Measurements from ENCODE around the gene FBXO10.
"Not testable (repeated sequence)": the region's sequence is repeated elsewhere in the genome, so short reads cannot be mapped to it uniquely, and the experiment has no call there.

FBXO10 gene, protein sequence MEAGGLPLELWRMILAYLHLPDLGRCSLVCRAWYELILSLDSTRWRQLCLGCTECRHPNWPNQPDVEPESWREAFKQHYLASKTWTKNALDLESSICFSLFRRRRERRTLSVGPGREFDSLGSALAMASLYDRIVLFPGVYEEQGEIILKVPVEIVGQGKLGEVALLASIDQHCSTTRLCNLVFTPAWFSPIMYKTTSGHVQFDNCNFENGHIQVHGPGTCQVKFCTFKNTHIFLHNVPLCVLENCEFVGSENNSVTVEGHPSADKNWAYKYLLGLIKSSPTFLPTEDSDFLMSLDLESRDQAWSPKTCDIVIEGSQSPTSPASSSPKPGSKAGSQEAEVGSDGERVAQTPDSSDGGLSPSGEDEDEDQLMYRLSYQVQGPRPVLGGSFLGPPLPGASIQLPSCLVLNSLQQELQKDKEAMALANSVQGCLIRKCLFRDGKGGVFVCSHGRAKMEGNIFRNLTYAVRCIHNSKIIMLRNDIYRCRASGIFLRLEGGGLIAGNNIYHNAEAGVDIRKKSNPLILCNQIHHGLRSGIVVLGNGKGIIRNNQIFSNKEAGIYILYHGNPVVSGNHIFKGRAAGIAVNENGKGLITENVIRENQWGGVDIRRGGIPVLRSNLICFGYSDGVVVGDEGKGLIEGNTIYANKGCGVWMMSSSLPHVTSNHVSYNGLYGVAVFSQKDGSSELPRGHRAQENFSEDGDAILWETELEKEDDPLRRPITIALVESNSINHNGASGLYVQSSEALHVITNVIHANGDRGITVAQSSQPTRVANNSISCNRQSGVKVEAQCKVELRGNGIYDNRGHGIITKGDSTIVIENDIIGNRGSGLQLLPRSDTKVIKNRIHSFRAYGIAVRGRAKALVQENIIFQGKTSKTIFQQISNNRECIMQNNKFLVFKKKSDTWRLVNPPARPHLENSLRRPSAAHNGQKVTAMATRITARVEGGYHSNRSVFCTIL

GRCh38 chr9:37575921-37576721, at the start of gene FBXO10:
Gene FBXO10, minus strand, starts transcription at chr9:37576380. Its CDS starts 34,612 bp downstream, at chr9:37541768.
- peak; percentile 41 for DNase-seq

DNA sequence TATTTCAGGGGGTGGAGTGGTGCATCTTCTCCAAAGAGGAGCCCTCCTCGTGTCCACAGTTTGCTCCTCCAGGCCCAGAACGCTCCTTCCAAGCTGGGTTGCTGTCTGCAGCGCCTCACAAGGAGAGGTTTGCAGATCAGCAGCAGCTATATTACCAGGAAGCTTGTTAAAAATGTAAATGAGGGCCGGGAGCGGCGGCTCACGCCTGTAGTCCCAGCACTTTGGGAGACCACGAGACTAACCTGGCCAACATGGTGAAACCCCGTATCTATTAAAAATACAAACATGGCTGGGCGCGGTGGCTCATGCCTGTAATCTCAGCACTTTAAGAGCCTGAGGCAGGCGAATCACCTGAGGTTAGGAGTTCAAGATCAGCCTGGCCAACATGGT, 49.6 kb upstream of the FBXO10 start:
- DNase-seq, result no peak

DNA sequence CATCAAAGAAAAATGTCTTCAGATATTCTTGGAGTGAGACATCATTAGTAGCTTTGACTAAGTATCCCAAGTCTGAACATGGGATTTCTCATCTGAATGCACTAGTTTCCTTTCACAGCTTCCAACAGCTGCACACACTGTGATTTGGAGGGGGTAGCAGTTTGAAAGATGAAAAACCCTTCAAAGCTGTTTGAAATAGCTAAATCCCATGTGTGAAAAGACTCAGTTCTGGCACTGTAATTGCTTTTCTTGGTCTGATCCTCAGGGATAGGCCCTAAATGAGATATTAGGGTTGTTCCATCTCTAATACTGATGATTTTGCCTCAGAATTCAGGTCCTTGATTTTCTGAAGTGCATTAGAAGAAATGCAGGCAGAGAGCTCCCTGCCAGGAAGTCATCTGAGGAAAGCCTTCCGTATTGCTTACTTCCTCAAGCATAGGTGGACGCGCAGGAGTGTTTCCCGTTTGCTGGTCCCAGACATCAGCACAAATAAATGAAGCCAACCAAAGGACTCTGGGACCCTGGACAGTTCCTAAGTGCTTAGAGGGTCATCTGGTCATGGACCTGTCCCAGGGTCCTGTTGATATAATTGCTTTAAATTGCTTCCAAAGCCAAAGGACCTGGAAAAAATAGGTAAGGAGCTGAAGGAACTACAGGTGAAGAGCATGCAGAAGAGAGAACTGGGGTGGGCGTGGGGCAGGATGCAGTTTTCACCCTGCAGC, 49.0 kb upstream of the FBXO10 start:
- no peak for DNase-seq

- DNase-seq, result no peak
These were observed 47.9 kb upstream of the FBXO10 start for GRCh38 chr9:37624073-37624472.

DNA sequence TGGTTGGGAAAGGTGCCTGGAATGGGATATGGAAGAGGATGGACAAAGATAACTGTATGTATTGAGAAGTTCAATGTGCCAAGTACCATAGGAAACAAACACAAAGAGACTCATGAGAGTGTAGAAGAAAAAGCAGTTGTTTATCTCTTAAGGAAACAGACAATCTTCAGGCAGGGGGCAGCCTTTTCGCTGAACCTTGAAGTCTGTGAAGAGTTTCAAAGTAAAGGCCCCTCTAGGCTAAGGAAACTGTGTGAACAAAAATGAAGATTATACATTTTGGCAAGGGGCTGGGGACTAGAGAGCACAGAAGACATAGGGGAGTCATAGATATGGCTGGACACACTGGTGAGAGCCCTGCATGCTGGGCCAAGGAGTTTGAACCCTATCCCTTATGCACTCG, 47.1 kb upstream of the FBXO10 start:
- DNase-seq, result no peak

DNA sequence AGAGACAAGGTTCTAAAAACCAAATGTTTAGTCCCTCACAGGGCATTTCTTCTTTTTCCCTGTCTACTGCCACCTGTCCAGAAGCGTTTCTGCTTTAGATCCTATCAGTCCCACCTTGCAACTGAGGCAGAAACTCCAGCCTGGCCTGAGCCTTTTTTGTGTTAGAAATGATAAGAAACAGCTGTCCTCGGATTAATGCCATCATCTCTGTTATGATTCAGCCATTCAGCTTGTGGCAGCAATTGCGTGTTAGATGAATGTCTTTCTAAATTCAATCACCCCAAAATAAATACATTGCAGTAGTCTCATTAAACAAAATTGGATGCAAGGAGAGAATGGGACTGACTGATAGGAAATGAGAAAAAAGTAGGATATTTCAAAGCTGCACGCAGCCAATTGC, 46.3 kb upstream of the FBXO10 start:
- DNase-seq, result no peak

DNA sequence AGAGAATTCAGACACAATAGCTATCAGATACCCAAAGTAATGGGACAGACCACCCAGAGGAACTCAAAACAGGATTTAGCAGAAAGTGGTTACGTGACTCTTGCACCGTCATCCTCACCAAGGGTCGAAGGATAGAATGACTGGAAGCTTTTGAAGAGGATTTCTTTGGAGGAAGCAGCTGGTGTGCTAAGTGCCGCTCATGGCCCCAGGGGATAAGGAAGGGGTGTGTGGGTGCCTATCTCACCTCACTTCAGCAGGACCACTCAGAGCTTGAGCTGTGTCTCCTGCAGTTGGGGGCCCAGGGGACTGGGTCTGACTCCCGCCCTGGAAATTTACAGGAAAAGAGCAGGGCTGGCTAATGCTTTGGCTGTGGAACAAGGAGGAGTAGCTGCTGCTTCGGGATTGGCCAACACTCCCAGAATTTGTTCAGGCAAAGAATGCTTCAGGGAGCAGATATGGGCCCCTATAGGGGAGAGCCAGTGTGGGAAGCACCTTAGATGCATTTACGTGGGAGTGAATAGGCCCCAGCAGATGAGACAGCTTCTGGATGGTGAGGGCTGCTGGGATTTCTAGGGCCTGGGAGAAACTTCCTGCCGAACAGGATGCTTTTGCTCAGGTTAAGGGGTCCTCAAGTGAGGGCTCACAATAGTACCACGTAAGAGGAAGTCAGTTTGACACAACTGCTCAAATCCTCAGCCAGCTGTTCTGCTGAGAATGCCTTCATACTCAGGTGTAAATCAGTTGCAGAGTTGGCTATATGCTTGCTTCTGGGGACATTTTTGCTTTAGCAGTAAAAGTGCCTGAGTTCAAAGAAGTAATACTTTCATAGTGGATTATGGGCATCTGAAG, 45.3 kb upstream of the FBXO10 start:
- no peak for DNase-seq

DNA sequence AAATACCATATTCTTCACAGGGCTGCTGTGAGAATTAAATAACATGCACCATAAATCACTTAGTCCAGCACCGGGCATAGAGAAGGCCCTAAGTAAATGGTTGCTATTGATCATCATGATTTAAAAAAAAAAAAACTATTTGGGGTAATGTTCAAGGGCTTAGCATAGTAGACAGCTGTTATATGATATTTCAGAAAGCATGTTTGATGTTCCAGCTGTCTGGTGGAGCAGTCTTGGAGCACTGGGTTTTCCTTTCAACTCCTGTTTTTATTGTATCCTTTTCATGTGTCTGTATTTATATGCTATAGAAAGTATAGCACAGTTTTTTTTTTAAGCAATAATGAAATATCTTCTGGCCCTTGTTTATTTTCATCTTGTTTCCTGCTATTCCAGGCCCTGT, 44.2 kb upstream of the FBXO10 start:
- DNase-seq, result no peak

- no peak for DNase-seq
These were observed 43.6 kb upstream of the FBXO10 start for GRCh38 chr9:37619806-37620205.

DNA sequence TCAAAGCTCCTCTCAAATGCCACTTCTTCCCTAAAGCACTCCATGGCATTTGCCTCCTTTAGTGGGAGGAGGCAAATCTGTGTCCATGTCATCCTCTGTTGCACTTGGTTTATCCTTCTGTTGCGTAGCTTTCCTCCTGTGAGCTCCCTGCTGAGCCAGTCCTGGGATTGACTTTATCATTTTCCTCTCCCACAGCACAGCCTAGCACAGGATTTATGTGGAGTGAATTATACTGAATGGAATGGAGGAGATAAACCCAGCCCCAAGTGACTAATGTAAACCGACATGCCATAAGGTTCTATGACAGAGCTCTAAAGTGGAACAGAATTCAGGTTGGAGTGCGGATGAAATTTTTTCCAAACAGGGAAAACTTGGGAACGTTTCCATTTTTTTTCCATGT, 42.6 kb upstream of the FBXO10 start:
- no peak for DNase-seq

- no peak for DNase-seq
These were observed 41.7 kb upstream of the FBXO10 start for GRCh38 chr9:37617832-37618231.

- no peak for DNase-seq
These were observed 41.0 kb upstream of the FBXO10 start for GRCh38 chr9:37617161-37617560.

DNA sequence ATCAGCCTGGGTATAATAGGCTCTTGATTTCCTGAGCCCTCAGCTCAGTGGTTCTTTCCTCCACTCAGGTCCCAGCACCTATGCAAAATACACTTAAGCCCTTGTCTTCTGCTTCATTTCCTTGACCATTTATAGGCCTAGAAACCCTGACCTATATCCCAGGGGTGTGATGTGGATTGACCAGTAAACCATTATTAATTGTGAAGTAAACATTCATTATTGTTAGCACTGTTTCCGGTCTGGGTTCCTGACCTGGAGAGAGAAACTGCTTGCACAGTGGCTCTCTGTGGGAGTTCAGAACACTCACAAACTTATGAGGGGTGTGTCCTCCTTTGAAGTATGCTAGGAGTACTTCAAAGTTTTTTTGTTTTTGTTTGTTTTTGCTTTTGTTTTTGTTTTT, 35.8 kb upstream of the FBXO10 start:
- no peak for DNase-seq

DNA sequence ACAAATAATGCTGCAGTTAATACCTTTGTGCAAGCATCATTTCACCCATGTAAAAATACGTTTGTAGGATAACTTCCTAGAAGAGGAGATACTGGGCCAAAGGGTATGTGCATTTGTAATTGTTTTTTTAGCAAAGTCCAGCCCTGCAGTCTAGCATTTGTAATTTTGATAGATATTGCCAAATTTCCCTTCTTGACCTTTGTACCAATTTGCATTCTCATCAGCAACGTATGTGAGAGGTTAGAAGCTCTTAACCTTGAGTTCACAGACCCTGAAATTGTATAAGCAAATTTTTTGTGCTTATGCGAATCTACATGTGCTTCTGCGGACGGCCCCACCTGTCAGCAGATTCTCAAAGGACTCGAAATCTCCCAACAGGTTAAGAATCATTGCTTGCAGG, 34.8 kb upstream of the FBXO10 start:
- DNase-seq, result no peak

DNA sequence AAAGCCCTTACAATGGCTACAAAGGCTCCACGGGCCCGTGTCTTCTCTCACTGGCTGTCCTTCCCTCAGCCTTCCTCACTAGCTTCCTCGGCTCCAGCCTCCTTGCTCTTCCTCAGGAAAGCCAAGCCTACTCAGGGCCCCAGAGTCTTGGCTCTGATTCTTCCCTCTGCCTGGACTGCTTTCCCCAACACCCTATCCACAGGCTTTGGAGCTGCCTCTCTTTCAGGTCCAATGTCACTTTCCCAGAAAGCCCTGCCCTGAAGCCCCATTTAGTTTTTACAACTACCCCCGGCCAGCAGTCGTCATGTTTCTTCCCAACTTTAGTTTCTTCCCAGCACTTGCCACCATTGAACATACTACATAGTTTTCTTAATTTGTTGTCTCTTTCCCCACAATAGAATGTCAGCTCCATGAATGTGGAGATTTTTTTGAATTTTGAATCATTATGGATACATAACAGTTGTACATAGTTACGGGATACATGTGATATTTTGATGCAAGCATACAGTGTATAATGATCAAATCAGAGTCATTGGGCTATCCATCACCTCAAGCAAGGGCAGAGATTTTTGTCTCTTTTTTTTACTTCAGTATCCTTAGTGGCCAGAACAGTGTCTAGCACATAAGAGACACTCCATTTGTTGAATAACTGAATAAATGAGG, 33.7 kb upstream of the FBXO10 start:
- no peak for DNase-seq

GRCh38 chr9:37608250-37608649, 32.1 kb upstream of the FBXO10 start:
- DNase-seq, result no peak

DNA sequence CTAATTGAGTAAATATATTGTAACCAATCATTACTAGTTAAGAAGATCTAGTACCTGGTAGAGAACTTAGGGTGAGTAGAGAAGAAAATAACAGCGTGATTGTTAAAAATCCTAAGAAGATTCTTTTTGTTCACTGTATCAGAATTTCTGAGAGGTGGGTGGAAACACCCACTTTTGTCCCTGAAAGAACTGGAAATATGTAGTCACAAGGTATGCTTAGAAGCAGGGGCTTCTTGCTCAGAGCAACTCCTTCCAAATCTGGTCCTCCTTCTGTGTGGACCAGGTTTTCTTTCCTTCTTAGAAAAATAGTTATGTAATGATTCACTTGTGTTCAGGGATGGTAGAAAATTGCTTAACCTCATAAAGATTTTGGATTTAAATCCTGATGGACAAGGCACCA, 28.1 kb upstream of the FBXO10 start:
- no peak for DNase-seq

- DNase-seq, result no peak
These were observed 26.6 kb upstream of the FBXO10 start for GRCh38 chr9:37602817-37603216.

- not testable (repeated sequence) for DNase-seq
These were observed 25.9 kb upstream of the FBXO10 start for GRCh38 chr9:37602061-37602460.

GRCh38 chr9:37596504-37596903, 20.3 kb upstream of the FBXO10 start:
- no peak for DNase-seq

All from stimulated activated CD4-positive, alpha-beta T cell treated with anti-CD3 and anti-CD28 coated beads, Interleukin-4, amount 100 ng/mL, for 1 hour (primary cell).